Measurements from ENCODE around the gene RFPL1. TPM values are rescaled to one million over a fixed set of nuclear protein-coding genes. Genes with fewer than 3 reads are reported as not detected.

RFPL1 gene
- total RNA-seq, 2 donors from 2014 or later: not detected

- Histone ChIP-seq H3K4me3 (no peak overlapping the region), H3K4me1 (no peaks in the 10 kb centered on the region), H3K27me3 (no peaks in the 10 kb centered on the region), H3K27ac (no peak overlapping the region), H3K9me3 (no peaks in the 10 kb centered on the region), H3K36me3 (replicated peaks in 1 of 2; ENCODE audit: insufficient read depth in 1 of 2, low read depth in 2 of 2) (no peaks in the 10 kb centered on the region)
- 81 to 84% methylated on average over 4 to 6 of the region's 6 CpGs for WGBS, 2 donors
- intact Hi-C loops (cut with DNase I): no loop called here
- TF ChIP-seq POLR2A (IDR thresholded peaks at IDR 0.05) (no peak), CTCF (IDR thresholded peaks at IDR 0.05) (no peak)
- DNase-seq (no peak), ATAC-seq (no peak)
These were observed 52.6 kb downstream of the RFPL1 start for GRCh38 chr22:29491012-29491411.

Small RNA genes lying within 50 kb of the gene (small RNA-seq; reads per million reads assigned to genes)
- not detected for gene AC000041.1

Other genes with a start within 250 kb of the RFPL1 start
- gene EMID1, start 232.7 kb upstream of the RFPL1 start, total RNA-seq: 10 to 100 TPM in 1 of 2 donors, 1 to 10 TPM in 1; 5.9 to 25.9 TPM
- 10 to 100 TPM; 32.4 to 42.2 TPM for gene RHBDD3, start 170.6 kb upstream of the RFPL1 start, total RNA-seq
- 100 to 1,000 TPM; 142 to 175 TPM for gene EWSR1, start 170.3 kb upstream of the RFPL1 start, total RNA-seq
- 10 to 100 TPM; 15.8 to 19.2 TPM for gene GAS2L1, start 131.9 kb upstream of the RFPL1 start, total RNA-seq
- under 1 TPM in 1 of 2 donors, not detected in 1; 0.78 TPM for gene RASL10A, start 122.9 kb upstream of the RFPL1 start, total RNA-seq
- gene AP1B1, start 50.0 kb upstream of the RFPL1 start, total RNA-seq: 10 to 100 TPM; 45.5 to 66.9 TPM
- gene NEFH, start 41.6 kb downstream of the RFPL1 start, total RNA-seq: under 1 TPM; 0.33 to 0.52 TPM
- 10 to 100 TPM; 20.0 to 29.0 TPM for gene THOC5, start 115.2 kb downstream of the RFPL1 start, total RNA-seq
- gene NIPSNAP1, start 142.5 kb downstream of the RFPL1 start, total RNA-seq: 10 to 100 TPM in 1 of 2 donors, 1 to 10 TPM in 1; 9.2 to 25.4 TPM
- gene NF2, start 165.1 kb downstream of the RFPL1 start, total RNA-seq: 10 to 100 TPM; 21.4 to 26.5 TPM